AG09319 (cell line): ENCODE measurements around the gene PUM1.

Experiments
- DNase-seq: peaks from one replicate; pipeline ENCODE4 v3.0.0-alpha.2; 2010; ENCODE audit warnings: low read depth; ENCODE audit errors: extremely low read depth
- CTCF ChIP-seq: IDR thresholded peaks from 2 replicates; pipeline ENCODE4 v1.5.1; 2011; ENCODE audit warnings: low read depth, mild to moderate bottlenecking, inconsistent platforms, low read length, moderate library complexity

PUM1 gene

GRCh38 chr1:30898031-30898815 is 167.3 kb downstream of the PUM1 start:
- no peak for DNase-seq
- no peak for TF ChIP-seq CTCF

- no peak for DNase-seq
- TF ChIP-seq CTCF: no peak
These were observed 168.6 kb downstream of the PUM1 start for GRCh38 chr1:30896905-30897304.

- DNase-seq: no peak
- no peak for TF ChIP-seq CTCF
These were observed 169.4 kb downstream of the PUM1 start for GRCh38 chr1:30895944-30896660.

- no peak for TF ChIP-seq CTCF
- no peak for DNase-seq
These were observed 170.1 kb downstream of the PUM1 start for GRCh38 chr1:30895382-30895943.

GRCh38 chr1:30894508-30894973 is 171.0 kb downstream of the PUM1 start:
- TF ChIP-seq CTCF: no peak
- no peak for DNase-seq

GRCh38 chr1:30893776-30894507 is 171.6 kb downstream of the PUM1 start:
- no peak for TF ChIP-seq CTCF
- DNase-seq: no peak

- TF ChIP-seq CTCF: no peak
- no peak for DNase-seq
These were observed 172.8 kb downstream of the PUM1 start for GRCh38 chr1:30892671-30893073.
